Measurements from ENCODE around the gene OSBPL2.

Gene OSBPL2

DNA sequence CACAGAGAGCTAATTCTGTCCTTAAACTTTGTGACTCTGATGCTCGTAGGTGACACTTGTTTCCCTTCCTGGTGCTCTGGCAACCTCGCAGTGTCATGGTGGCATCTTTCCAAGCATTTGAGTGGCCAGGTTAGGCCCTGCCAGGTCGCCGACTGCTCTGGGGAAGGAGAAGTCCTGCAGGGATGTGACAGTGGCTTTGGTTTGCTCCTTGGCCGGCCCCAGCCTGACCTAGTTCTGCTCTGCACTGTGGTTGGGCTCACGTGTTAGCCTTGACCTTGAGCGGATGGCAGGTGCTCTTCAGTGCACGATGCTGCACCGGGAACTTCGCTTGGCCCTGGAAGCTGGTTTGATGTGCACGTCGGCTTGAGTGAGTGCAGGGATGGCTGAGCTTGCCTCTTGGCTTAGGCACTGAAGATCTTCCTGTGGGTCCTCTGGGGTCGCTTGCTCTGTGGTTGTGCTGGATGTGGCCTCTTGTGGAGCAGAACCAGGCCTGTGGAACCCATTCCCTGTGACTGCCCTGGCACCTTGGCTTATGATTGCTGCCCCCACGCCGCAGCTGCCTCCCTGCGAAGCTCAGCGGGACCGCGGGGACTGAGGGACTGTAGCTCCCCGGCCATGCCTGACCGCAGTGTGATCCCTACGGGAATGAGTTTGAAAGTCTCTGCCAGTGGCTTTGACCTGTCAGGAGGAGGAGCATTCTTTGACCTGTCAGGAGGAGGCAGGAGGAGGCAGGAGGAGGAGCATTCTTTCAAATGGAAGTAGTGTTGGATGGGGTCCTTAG lies 8.7 kb downstream of the OSBPL2 start:
- Histone ChIP-seq H4K8ac (ENCODE audit: low read depth, low read length) (no peak overlapping the region), H3K23ac (ENCODE audit: low read length) (no peak overlapping the region), H2AK5ac (ENCODE audit: low read length) (no peak overlapping the region), H3K4me2 (ENCODE audit: low read length) (no peak overlapping the region), H3K56ac (ENCODE audit: low read length) (no peak overlapping the region), H2BK120ac (ENCODE audit: low read depth, low read length) (no peak overlapping the region), H3K18ac (ENCODE audit: low read length) (no peak overlapping the region), H3K9ac (ENCODE audit: low read length) (no peak overlapping the region), H3K27me3 (ENCODE audit: insufficient read depth, low read length, poor library complexity) (no peaks in the 10 kb centered on the region), H3K79me1 (ENCODE audit: low read length) (peaks cover 27% of the 10 kb centered on the region), H3K27ac (ENCODE audit: low read depth, low read length) (no peak overlapping the region), H3K79me2 (ENCODE audit: control insufficient read depth, insufficient read depth, low read length) (peaks cover 18% of the 10 kb centered on the region), H3K4me3 (ENCODE audit: low read length) (no peak overlapping the region), H3K36me3 (ENCODE audit: control insufficient read depth, insufficient read depth, low read length) (peaks cover 1% of the 10 kb centered on the region), H3K4ac (ENCODE audit: low read depth, low read length) (no peak overlapping the region), H4K5ac (ENCODE audit: low read length) (no peak overlapping the region), H2BK15ac (replicated peaks; ENCODE audit: low read depth) (no peak overlapping the region), H3K4me1 (ENCODE audit: control insufficient read depth, low read depth, low read length) (no peaks in the 10 kb centered on the region), H2BK5ac (ENCODE audit: low read length) (no peak overlapping the region)
- WGBS (ENCODE audit: extremely low coverage, insufficient coverage, low lambda C conversion rate) = no CpG with 5 or more reads among the region's 22 CpGs
- no peak for DNase-seq

DNA sequence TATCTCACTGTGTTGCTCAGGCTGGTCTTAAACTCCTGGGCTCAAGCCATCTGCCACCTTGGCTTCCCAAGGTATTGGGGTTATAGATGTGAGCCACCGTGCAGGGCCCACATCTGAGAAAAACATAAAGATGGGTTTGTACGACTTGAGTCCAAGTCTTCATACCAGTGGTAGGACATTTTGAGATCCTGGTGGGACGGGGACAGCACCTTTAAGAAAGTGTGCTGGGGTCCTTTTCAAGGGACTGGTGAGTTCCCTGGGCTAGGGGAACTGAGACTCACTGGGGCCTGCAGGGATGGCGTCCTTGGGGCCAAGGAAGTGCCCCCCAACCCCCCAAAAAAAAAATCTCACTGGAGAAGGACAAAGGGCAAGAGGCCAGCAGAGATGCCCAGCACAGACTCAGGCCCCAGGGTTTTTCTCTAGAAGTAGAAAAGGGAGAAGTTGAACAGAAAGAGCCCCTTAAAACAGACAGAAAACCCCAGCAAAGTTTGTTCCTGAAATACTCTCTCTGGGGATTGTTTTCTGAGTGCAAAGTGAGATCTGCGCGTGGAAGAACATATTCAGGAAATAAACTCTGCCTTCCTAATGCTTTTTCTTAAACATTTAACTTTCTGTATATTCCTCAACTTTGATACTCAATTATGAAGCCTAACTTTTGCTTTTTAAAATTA lies 10.7 kb downstream of the OSBPL2 start:
- no peaks in the 10 kb centered on the region for H3K36me3 ChIP-seq (ENCODE audit: control insufficient read depth, insufficient read depth, low read length)
- no peak overlapping the region for H2BK15ac ChIP-seq (replicated peaks; ENCODE audit: low read depth)
- peaks cover 16% of the 10 kb centered on the region for H3K79me2 ChIP-seq (ENCODE audit: control insufficient read depth, insufficient read depth, low read length)
- H3K56ac ChIP-seq (ENCODE audit: low read length) = no peak overlapping the region
- H3K4me2 ChIP-seq (ENCODE audit: low read length) = no peak overlapping the region
- no peak overlapping the region for H4K5ac ChIP-seq (ENCODE audit: low read length)
- no peak overlapping the region for H2BK120ac ChIP-seq (ENCODE audit: low read depth, low read length)
- no peak overlapping the region for H2BK5ac ChIP-seq (ENCODE audit: low read length)
- peaks cover 27% of the 10 kb centered on the region for H3K79me1 ChIP-seq (ENCODE audit: low read length)
- no peak overlapping the region for H2AK5ac ChIP-seq (ENCODE audit: low read length)
- H3K4ac ChIP-seq (ENCODE audit: low read depth, low read length) = no peak overlapping the region
- no peaks in the 10 kb centered on the region for H3K27me3 ChIP-seq (ENCODE audit: insufficient read depth, low read length, poor library complexity)
- no peak overlapping the region for H3K4me3 ChIP-seq (ENCODE audit: low read length)
- H3K9ac ChIP-seq (ENCODE audit: low read length) = no peak overlapping the region
- no peak overlapping the region for H3K27ac ChIP-seq (ENCODE audit: low read depth, low read length)
- H3K18ac ChIP-seq (ENCODE audit: low read length) = no peak overlapping the region
- DNase-seq = no peak
- no peaks in the 10 kb centered on the region for H3K4me1 ChIP-seq (ENCODE audit: control insufficient read depth, low read depth, low read length)
- H4K8ac ChIP-seq (ENCODE audit: low read depth, low read length) = no peak overlapping the region
- WGBS (ENCODE audit: extremely low coverage, insufficient coverage, low lambda C conversion rate) = no CpG with 5 or more reads among the region's 6 CpGs
- H3K23ac ChIP-seq (ENCODE audit: low read length) = no peak overlapping the region

- Histone ChIP-seq H3K56ac (ENCODE audit: low read length) (no peak overlapping the region), H4K8ac (ENCODE audit: low read depth, low read length) (no peak overlapping the region), H3K4me2 (ENCODE audit: low read length) (no peak overlapping the region), H4K5ac (ENCODE audit: low read length) (no peak overlapping the region), H3K4ac (ENCODE audit: low read depth, low read length) (no peak overlapping the region), H3K27me3 (ENCODE audit: insufficient read depth, low read length, poor library complexity) (no peaks in the 10 kb centered on the region), H3K18ac (ENCODE audit: low read length) (no peak overlapping the region), H3K4me3 (ENCODE audit: low read length) (no peak overlapping the region), H3K23ac (ENCODE audit: low read length) (no peak overlapping the region), H3K79me1 (ENCODE audit: low read length) (peaks cover 18% of the 10 kb centered on the region), H3K4me1 (ENCODE audit: control insufficient read depth, low read depth, low read length) (no peaks in the 10 kb centered on the region), H2AK5ac (ENCODE audit: low read length) (no peak overlapping the region), H2BK5ac (ENCODE audit: low read length) (no peak overlapping the region), H3K27ac (ENCODE audit: low read depth, low read length) (no peak overlapping the region), H2BK15ac (replicated peaks; ENCODE audit: low read depth) (no peak overlapping the region), H3K9ac (ENCODE audit: low read length) (no peak overlapping the region), H2BK120ac (ENCODE audit: low read depth, low read length) (no peak overlapping the region), H3K36me3 (ENCODE audit: control insufficient read depth, insufficient read depth, low read length) (no peaks in the 10 kb centered on the region), H3K79me2 (ENCODE audit: control insufficient read depth, insufficient read depth, low read length) (peaks cover 11% of the 10 kb centered on the region)
- no CpG with 5 or more reads among the region's 26 CpGs for WGBS (ENCODE audit: extremely low coverage, insufficient coverage, low lambda C conversion rate)
- no peak for DNase-seq
Observed at GRCh38 chr20:62252342-62252966, 14.1 kb downstream of the OSBPL2 start.

DNA sequence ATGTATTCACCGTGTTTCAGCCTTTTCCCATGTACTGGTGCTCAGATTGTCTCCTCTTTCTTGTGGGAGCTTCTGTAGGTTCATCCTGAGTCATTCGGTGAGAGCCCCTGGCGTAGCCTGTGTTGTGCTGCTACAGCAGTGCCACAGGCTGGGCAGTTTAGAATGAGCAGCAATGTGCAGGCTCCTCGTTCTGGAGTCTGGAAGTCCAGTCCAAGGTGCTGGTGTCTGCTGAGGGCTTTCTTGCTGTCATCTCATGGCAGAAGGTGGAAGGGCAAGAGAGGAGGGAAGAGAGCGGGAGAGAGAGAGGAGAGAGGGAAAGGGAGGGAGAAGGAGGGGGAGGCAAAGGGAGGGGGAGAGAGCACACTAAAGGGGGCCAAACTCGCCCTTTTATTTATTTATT lies 15.1 kb downstream of the OSBPL2 start:
- no peak overlapping the region for H3K9ac ChIP-seq (ENCODE audit: low read length)
- no peak overlapping the region for H2BK120ac ChIP-seq (ENCODE audit: low read depth, low read length)
- H3K27me3 ChIP-seq (ENCODE audit: insufficient read depth, low read length, poor library complexity) = no peaks in the 10 kb centered on the region
- no peaks in the 10 kb centered on the region for H3K36me3 ChIP-seq (ENCODE audit: control insufficient read depth, insufficient read depth, low read length)
- no peak overlapping the region for H3K4me3 ChIP-seq (ENCODE audit: low read length)
- no peak for DNase-seq
- no peak overlapping the region for H3K18ac ChIP-seq (ENCODE audit: low read length)
- H3K4me1 ChIP-seq (ENCODE audit: control insufficient read depth, low read depth, low read length) = no peaks in the 10 kb centered on the region
- no peak overlapping the region for H3K27ac ChIP-seq (ENCODE audit: low read depth, low read length)
- H3K56ac ChIP-seq (ENCODE audit: low read length) = no peak overlapping the region
- no peak overlapping the region for H2AK5ac ChIP-seq (ENCODE audit: low read length)
- H4K5ac ChIP-seq (ENCODE audit: low read length) = no peak overlapping the region
- H2BK5ac ChIP-seq (ENCODE audit: low read length) = no peak overlapping the region
- no peak overlapping the region for H3K4ac ChIP-seq (ENCODE audit: low read depth, low read length)
- H3K23ac ChIP-seq (ENCODE audit: low read length) = no peak overlapping the region
- H4K8ac ChIP-seq (ENCODE audit: low read depth, low read length) = no peak overlapping the region
- no peak overlapping the region for H2BK15ac ChIP-seq (replicated peaks; ENCODE audit: low read depth)
- no peak overlapping the region for H3K4me2 ChIP-seq (ENCODE audit: low read length)
- peaks cover 11% of the 10 kb centered on the region for H3K79me2 ChIP-seq (ENCODE audit: control insufficient read depth, insufficient read depth, low read length)
- H3K79me1 ChIP-seq (ENCODE audit: low read length) = peaks cover 18% of the 10 kb centered on the region
- WGBS (ENCODE audit: extremely low coverage, insufficient coverage, low lambda C conversion rate) = no CpG with 5 or more reads among the region's 6 CpGs

- Histone ChIP-seq H2BK15ac (replicated peaks; ENCODE audit: low read depth) (no peak overlapping the region), H3K23ac (ENCODE audit: low read length) (no peak overlapping the region), H3K27me3 (ENCODE audit: insufficient read depth, low read length, poor library complexity) (no peaks in the 10 kb centered on the region), H3K79me2 (ENCODE audit: control insufficient read depth, insufficient read depth, low read length) (peaks cover 7% of the 10 kb centered on the region), H3K9ac (ENCODE audit: low read length) (no peak overlapping the region), H3K27ac (ENCODE audit: low read depth, low read length) (no peak overlapping the region), H3K56ac (ENCODE audit: low read length) (peak overlapping the region; percentile 56), H3K79me1 (ENCODE audit: low read length) (peaks cover 16% of the 10 kb centered on the region), H4K5ac (ENCODE audit: low read length) (no peak overlapping the region), H3K4me2 (ENCODE audit: low read length) (no peak overlapping the region), H3K4me3 (ENCODE audit: low read length) (no peak overlapping the region), H3K18ac (ENCODE audit: low read length) (no peak overlapping the region), H2AK5ac (ENCODE audit: low read length) (no peak overlapping the region), H4K8ac (ENCODE audit: low read depth, low read length) (no peak overlapping the region), H3K4ac (ENCODE audit: low read depth, low read length) (no peak overlapping the region), H3K36me3 (ENCODE audit: control insufficient read depth, insufficient read depth, low read length) (no peaks in the 10 kb centered on the region), H3K4me1 (ENCODE audit: control insufficient read depth, low read depth, low read length) (no peaks in the 10 kb centered on the region), H2BK120ac (ENCODE audit: low read depth, low read length) (no peak overlapping the region), H2BK5ac (ENCODE audit: low read length) (no peak overlapping the region)
- no peak for DNase-seq
- no CpG with 5 or more reads among the region's 24 CpGs for WGBS (ENCODE audit: extremely low coverage, insufficient coverage, low lambda C conversion rate)
Observed at GRCh38 chr20:62254021-62254724, 15.9 kb downstream of the OSBPL2 start.
